SH-SY5Y (cell line): ENCODE results near the gene B3GALT5.

ENCODE experiments used
- GATA2 ChIP-seq: IDR thresholded peaks from 2 replicates; pipeline ENCODE4 v1.6.1; 2011; ENCODE audit warnings: mild to moderate bottlenecking, low read depth, low read length
- GATA3 ChIP-seq: IDR thresholded peaks from 2 replicates; pipeline ENCODE4 v1.6.1; 2011; ENCODE audit warnings: low read depth, mild to moderate bottlenecking, low read length, moderate library complexity

- TF ChIP-seq GATA2 = no peak
- TF ChIP-seq GATA3 = no peak
These were observed 13.4 kb upstream of the B3GALT5 start for GRCh38 chr21:39599191-39599970.
